ENCODE measurements around the gene SLC25A48. TPM values are rescaled to one million over a fixed set of nuclear protein-coding genes. Genes with fewer than 3 reads are reported as not detected.
"Not testable (repeated sequence)": the region's sequence is repeated elsewhere in the genome, so short reads cannot be mapped to it uniquely, and the experiment has no call there.

Gene SLC25A48
- total RNA-seq, 1 donor from 2014 or later, result not detected

GRCh38 chr5:135833961-135834638, 363 bp upstream of the SLC25A48 start:
- DNase-seq, result no peak
- Histone ChIP-seq H3K9me3 (no peaks in the 10 kb centered on the region), H3K27me3 (peaks cover 49% of the 10 kb centered on the region), H3K4me1 (no peaks in the 10 kb centered on the region), H3K27ac (no peak overlapping the region), H3K4me3 (peak overlapping the region; percentile 21), H3K36me3 (no peaks in the 10 kb centered on the region)
- TF ChIP-seq, protein P1, sequence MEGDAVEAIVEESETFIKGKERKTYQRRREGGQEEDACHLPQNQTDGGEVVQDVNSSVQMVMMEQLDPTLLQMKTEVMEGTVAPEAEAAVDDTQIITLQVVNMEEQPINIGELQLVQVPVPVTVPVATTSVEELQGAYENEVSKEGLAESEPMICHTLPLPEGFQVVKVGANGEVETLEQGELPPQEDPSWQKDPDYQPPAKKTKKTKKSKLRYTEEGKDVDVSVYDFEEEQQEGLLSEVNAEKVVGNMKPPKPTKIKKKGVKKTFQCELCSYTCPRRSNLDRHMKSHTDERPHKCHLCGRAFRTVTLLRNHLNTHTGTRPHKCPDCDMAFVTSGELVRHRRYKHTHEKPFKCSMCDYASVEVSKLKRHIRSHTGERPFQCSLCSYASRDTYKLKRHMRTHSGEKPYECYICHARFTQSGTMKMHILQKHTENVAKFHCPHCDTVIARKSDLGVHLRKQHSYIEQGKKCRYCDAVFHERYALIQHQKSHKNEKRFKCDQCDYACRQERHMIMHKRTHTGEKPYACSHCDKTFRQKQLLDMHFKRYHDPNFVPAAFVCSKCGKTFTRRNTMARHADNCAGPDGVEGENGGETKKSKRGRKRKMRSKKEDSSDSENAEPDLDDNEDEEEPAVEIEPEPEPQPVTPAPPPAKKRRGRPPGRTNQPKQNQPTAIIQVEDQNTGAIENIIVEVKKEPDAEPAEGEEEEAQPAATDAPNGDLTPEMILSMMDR (IDR thresholded peaks at IDR 0.05), result no peak
- intact Hi-C loops (cut with DNase I), result no loop called here
- ATAC-seq, result no peak

- no peak overlapping the region for H3K4me3 ChIP-seq
- intact Hi-C loops (cut with DNase I), result no loop called here
- no peak for DNase-seq
Measured at GRCh38 chr5:135835766-135836165, 1.3 kb downstream of the SLC25A48 start.

DNA sequence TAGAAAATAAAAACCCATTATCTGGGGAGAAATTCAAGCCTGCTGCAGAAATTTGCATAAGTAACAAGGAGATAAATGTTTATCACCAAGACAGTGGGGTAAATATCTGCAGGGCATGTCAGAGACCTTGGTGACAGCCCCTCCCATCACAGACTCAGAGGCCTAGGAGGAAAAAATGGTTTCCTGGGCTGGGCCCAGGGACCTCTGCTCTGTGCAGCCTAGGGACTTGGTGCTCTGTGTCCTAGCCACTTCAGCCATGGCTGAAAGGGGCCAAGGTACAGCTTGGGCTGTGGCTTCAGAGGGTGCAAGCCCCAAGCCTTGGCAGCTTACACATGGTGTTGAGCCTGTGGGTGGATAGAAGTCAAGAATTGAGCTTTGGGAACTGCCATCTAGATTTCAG, 3.9 kb downstream of the SLC25A48 start:
- DNase-seq; H3K4me1 ChIP-seq; intact Hi-C loops (cut with DNase I); H3K36me3 ChIP-seq; H3K9me3 ChIP-seq; H3K27ac ChIP-seq; ATAC-seq; H3K4me3 ChIP-seq: not testable (repeated sequence)
- H3K27me3 ChIP-seq, result peaks cover 41% of the 10 kb centered on the region

More at GRCh38 chr5:135835766-135836165, 1.3 kb downstream of the SLC25A48 start:
- TF ChIP-seq, protein P1 (IDR thresholded peaks at IDR 0.05), result no peak
- H3K9me3 ChIP-seq, result no peaks in the 10 kb centered on the region
- H3K27ac ChIP-seq, result no peak overlapping the region
- no peaks in the 10 kb centered on the region for H3K4me1 ChIP-seq
- H3K27me3 ChIP-seq, result peaks cover 53% of the 10 kb centered on the region
- ATAC-seq, result no peak
- H3K36me3 ChIP-seq, result no peaks in the 10 kb centered on the region

DNA sequence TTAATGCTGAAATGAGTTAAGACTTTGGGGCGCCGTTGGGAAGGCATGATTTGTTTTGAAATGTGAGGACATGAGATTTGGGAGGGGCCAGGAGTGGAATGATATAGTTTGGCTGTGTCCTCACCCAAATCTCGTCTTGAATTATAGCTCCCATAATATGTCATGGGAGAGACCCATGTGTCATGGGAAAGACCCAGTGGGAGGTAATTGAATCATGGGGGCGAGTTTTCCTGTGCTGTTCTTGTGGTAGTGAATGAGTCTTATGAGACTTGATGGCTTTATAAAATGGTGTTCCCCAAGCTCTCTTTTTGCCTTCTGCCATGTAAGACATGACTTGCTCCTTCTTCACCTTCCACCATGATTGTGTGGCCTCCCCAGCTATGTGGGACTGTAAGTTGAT, 5.1 kb downstream of the SLC25A48 start:
- ATAC-seq (no peak), DNase-seq (no peak)
- intact Hi-C loops (cut with DNase I), result no loop called here
- Histone ChIP-seq H3K9me3 (no peaks in the 10 kb centered on the region), H3K27ac (no peak overlapping the region), H3K4me1 (no peaks in the 10 kb centered on the region), H3K4me3 (no peak overlapping the region), H3K36me3 (no peaks in the 10 kb centered on the region), H3K27me3 (peaks cover 29% of the 10 kb centered on the region)
- TF ChIP-seq, protein P1 (IDR thresholded peaks at IDR 0.05), result no peak

DNA sequence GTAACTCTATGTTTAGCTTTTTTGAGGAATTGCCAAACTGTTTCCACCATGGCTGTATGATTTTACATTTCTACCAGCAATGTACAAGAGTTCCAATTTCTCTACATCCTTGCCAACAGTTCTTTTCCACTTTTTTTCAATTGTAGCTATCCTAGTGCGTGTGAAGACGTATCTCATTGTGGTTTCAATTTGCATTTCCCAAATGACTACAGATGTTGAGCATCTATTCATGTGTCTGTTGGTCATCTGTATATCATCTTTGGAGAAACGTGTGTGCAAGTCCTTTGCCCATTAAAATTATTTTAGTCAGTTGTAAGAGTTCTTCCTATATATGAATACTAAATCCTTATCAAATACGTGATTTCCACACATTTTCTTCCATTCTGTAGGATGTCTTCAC, 6.5 kb downstream of the SLC25A48 start:
- H3K9me3 ChIP-seq, result no peaks in the 10 kb centered on the region
- ATAC-seq, result no peak
- H3K27me3 ChIP-seq, result peaks cover 16% of the 10 kb centered on the region
- no peaks in the 10 kb centered on the region for H3K36me3 ChIP-seq
- no peak overlapping the region for H3K27ac ChIP-seq
- DNase-seq, result no peak
- H3K4me1 ChIP-seq, result no peaks in the 10 kb centered on the region
- intact Hi-C loops (cut with DNase I), result no loop called here
- TF ChIP-seq, protein P1 (IDR thresholded peaks at IDR 0.05), result no peak
- no peak overlapping the region for H3K4me3 ChIP-seq

DNA sequence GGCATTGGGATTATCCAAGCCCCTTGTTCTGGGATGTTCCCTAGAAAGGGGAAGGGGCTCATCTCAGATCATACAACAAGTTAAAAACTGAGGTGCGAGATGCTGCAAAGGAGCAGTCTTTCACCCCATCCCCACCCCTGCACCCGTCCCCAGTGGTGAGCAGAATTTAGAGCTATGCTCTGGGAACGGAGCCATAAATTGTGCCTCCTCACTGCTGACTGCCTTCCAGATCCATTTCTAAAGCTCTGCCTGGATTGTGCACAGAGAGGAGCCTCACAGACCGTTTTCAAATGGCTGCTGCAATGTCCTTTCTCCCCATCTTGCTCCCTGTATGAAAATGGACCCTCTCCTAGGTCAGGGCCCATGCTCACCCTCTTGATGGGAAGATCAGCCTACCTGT, 8.3 kb downstream of the SLC25A48 start:
- intact Hi-C loops (cut with DNase I), result no loop called here
- TF ChIP-seq, protein P1 (IDR thresholded peaks at IDR 0.05), result no peak
- Histone ChIP-seq H3K27ac (no peak overlapping the region), H3K9me3 (no peaks in the 10 kb centered on the region), H3K4me3 (no peak overlapping the region), H3K36me3 (no peaks in the 10 kb centered on the region), H3K4me1 (no peaks in the 10 kb centered on the region), H3K27me3 (peaks cover 4% of the 10 kb centered on the region)
- DNase-seq (no peak), ATAC-seq (no peak)
